MM.1S (cell line): ENCODE results near the gene FAM193B.

Experiments
- DNase-seq: peaks from one replicate; pipeline ENCODE4 v3.0.0-alpha.2; 2015
- H2AFZ ChIP-seq: fragments of 300-600 bp; sonication (generic); 2 replicates; pipeline ENCODE4 v1.6.0; 2016; ENCODE audit warnings: antibody characterized with exemption, low read length
- H3F3A ChIP-seq: fragments of 300-600 bp; sonication (generic); 2 replicates; pipeline ENCODE4 v1.6.1; 2016; ENCODE audit warnings: mild to moderate bottlenecking, antibody characterized with exemption, low read length, moderate library complexity, mixed read lengths; ENCODE audit not compliant: insufficient read depth
- H3K27ac ChIP-seq: fragments of 300-600 bp; sonication (generic); 2 replicates; pipeline ENCODE4 v1.5.1; 2016; ENCODE audit warnings: mild to moderate bottlenecking, low read length
- H3K27me3 ChIP-seq: fragments of 300-600 bp; sonication (generic); replicated peaks from 2 replicates; pipeline ENCODE4 v1.6.0; 2016; ENCODE audit warnings: low read length; ENCODE audit not compliant: insufficient read depth
- H3K36me3 ChIP-seq: fragments of 300-600 bp; sonication (generic); replicated peaks from 2 replicates; pipeline ENCODE4 v1.6.1; 2016; ENCODE audit warnings: mild to moderate bottlenecking, low read length, mixed read lengths; ENCODE audit not compliant: insufficient read depth
- H3K4me1 ChIP-seq: fragments of 300-600 bp; sonication (generic); 2 replicates; pipeline ENCODE4 v1.6.1; 2016; ENCODE audit warnings: low read length, mixed read lengths
- H3K4me2 ChIP-seq: fragments of 300-600 bp; sonication (generic); 2 replicates; pipeline ENCODE4 v1.6.0; 2016; ENCODE audit warnings: low read depth, low read length
- H3K4me3 ChIP-seq: fragments of 300-600 bp; sonication (generic); 2 replicates; pipeline ENCODE4 v1.5.1; 2016; ENCODE audit warnings: low read length, mixed read lengths
- H3K79me2 ChIP-seq: fragments of 300-600 bp; sonication (generic); 2 replicates; pipeline ENCODE4 v1.6.1; 2016; ENCODE audit warnings: mixed run types, low read length, mixed read lengths
- H3K9ac ChIP-seq: fragments of 300-600 bp; sonication (generic); 2 replicates; pipeline ENCODE4 v1.6.1; 2016; ENCODE audit warnings: low read length, mixed read lengths
- H3K9me2 ChIP-seq: fragments of 300-600 bp; sonication (generic); replicated peaks from 2 replicates; pipeline ENCODE4 v1.6.1; 2016; ENCODE audit warnings: mild to moderate bottlenecking, low read length, mixed read lengths; ENCODE audit not compliant: insufficient read depth
- H3K9me3 ChIP-seq: fragments of 300-600 bp; sonication (generic); replicated peaks from 2 replicates; pipeline ENCODE4 v1.6.1; 2016; ENCODE audit warnings: mild to moderate bottlenecking, low read length, mixed read lengths; ENCODE audit not compliant: insufficient read depth
- H4K20me1 ChIP-seq: fragments of 300-600 bp; sonication (generic); 2 replicates; pipeline ENCODE4 v1.6.1; 2016; ENCODE audit warnings: mild to moderate bottlenecking, low read length, moderate library complexity, mixed read lengths; ENCODE audit not compliant: insufficient read depth
- EZH2 ChIP-seq: fragments of 300-600 bp; sonication (generic); optimal IDR thresholded peaks from 2 replicates; pipeline ENCODE3; 2017; ENCODE audit warnings: low read depth, mild to moderate bottlenecking, antibody characterized with exemption, low read length, mixed read lengths
- EZH2phosphoT487 ChIP-seq: fragments of 300-600 bp; sonication (generic); IDR thresholded peaks from 2 replicates; pipeline ENCODE4 v1.6.1; 2018; ENCODE audit warnings: antibody characterized with exemption, low read length
- TF ChIP-seq, protein P1 (sequence below): fragments of 300-600 bp; sonication (generic); IDR thresholded peaks from 2 replicates; pipeline ENCODE4 v1.5.1; 2016; ENCODE audit warnings: antibody characterized with exemption, low read length, mixed read lengths

Gene FAM193B

DNA sequence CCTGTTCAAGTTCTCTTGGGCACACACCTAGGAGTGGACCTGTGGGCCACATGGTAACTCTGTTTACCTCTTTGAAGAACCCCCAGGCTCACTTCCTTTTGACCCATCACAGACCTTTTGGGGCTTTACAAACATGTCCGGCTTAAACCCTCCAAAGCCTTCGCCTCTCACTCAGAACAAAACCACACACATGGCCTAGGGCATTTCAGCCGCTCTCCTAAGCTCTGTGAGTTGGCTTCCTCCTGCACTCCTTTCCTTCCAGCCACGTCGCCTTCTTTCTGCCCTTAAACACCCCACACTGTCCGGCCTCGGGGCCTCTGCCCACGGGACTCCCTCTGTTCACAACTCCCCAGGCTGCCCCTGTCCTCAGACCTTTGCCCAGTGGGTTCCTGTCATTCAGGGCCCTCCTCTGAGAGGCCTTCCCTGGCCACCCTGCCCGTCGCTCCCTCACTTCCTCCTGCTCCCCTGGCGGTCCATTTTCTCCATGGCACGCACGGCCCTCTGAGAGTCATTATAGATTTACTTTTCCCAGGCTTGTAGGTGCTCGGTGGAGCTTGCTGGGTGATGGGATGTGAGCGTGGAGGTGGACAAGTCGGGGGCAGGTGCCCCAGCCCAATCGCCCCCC, 46.7 kb downstream of the FAM193B start:
- Histone ChIP-seq H3K27ac (no peak overlapping the region), H3K4me1 (peaks cover 20% of the 10 kb centered on the region), H3F3A (peaks cover 1% of the 10 kb centered on the region; the same call in 1 of the 2 replicates), H3K9ac (no peak overlapping the region), H3K36me3 (no peaks in the 10 kb centered on the region; the same call in 1 of the 2 replicates), H3K4me3 (no peak overlapping the region), H3K9me3 (no peaks in the 10 kb centered on the region), H3K27me3 (no peaks in the 10 kb centered on the region), H3K4me2 (no peak overlapping the region), H3K79me2 (no peaks in the 10 kb centered on the region), H3K9me2 (no peaks in the 10 kb centered on the region), H2AFZ (no peak overlapping the region), H4K20me1 (no peaks in the 10 kb centered on the region)
- DNase-seq: no peak
- TF ChIP-seq EZH2phosphoT487: no peak
- TF ChIP-seq, protein P1, sequence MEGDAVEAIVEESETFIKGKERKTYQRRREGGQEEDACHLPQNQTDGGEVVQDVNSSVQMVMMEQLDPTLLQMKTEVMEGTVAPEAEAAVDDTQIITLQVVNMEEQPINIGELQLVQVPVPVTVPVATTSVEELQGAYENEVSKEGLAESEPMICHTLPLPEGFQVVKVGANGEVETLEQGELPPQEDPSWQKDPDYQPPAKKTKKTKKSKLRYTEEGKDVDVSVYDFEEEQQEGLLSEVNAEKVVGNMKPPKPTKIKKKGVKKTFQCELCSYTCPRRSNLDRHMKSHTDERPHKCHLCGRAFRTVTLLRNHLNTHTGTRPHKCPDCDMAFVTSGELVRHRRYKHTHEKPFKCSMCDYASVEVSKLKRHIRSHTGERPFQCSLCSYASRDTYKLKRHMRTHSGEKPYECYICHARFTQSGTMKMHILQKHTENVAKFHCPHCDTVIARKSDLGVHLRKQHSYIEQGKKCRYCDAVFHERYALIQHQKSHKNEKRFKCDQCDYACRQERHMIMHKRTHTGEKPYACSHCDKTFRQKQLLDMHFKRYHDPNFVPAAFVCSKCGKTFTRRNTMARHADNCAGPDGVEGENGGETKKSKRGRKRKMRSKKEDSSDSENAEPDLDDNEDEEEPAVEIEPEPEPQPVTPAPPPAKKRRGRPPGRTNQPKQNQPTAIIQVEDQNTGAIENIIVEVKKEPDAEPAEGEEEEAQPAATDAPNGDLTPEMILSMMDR: no peak
- no peak for TF ChIP-seq EZH2

DNA sequence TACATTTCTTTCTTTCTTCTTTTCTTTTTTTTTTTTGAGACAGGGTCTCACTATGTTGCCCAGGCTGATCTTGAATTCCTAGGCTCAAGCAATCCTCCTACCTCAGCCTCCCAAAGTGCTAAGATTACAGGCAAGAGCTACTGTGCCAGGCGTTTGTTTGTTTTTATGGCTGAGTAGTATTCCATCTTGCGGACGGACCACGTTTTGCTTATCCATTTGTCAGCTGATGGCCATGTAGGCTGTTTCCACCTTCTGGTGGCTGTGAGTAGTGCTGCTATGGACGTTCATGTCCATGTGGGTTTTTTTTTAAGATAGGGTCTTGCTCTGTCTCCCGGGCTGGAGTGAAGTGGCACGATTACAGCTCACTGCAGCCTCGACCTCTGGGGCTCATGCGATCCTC, 47.2 kb downstream of the FAM193B start:
- Histone ChIP-seq H4K20me1 (no peaks in the 10 kb centered on the region), H3K27me3 (no peaks in the 10 kb centered on the region), H3K4me3 (no peak overlapping the region), H3K36me3 (no peaks in the 10 kb centered on the region; the same call in 1 of the 2 replicates), H3K9me3 (no peaks in the 10 kb centered on the region), H3K9me2 (no peaks in the 10 kb centered on the region), H3K9ac (no peak overlapping the region), H2AFZ (no peak overlapping the region), H3K4me2 (no peak overlapping the region), H3K4me1 (peaks cover 26% of the 10 kb centered on the region), H3K79me2 (no peaks in the 10 kb centered on the region), H3F3A (peaks cover 6% of the 10 kb centered on the region; the same call in 1 of the 2 replicates), H3K27ac (no peak overlapping the region)
- no peak for DNase-seq
- TF ChIP-seq EZH2: no peak
- TF ChIP-seq EZH2phosphoT487: no peak
- TF ChIP-seq, protein P1: peak; percentile 27; the same call in 1 of the 2 replicates

DNA sequence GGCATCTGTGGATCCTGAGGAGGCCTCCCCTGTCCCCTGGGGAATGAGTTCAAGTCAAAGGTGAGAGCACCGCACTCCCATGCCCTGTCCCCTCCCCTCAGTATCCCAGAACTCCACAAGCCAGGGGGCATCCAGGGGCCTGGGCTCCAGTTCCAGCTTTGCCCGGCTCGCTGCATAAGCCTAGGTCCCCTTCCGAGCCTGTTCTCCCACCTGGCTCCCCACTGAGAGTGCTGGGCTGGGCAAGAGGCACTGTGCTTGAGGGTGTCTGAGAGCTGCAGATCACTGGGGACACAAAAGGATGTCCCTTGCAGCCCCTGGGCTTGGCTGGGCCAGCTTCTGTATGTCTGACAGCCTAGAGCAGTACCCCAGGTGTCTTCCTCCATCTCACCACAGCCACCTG, 49.3 kb downstream of the FAM193B start:
- no peaks in the 10 kb centered on the region for H3K36me3 ChIP-seq
- no peak overlapping the region for H3K27ac ChIP-seq
- DNase-seq: no peak
- TF ChIP-seq EZH2phosphoT487: no peak
- no peak for TF ChIP-seq EZH2
- TF ChIP-seq, protein P1: no peak
- no peaks in the 10 kb centered on the region for H3K9me2 ChIP-seq
- no peak overlapping the region for H3K4me3 ChIP-seq
- H4K20me1 ChIP-seq: no peaks in the 10 kb centered on the region; the same call in 1 of the 2 replicates
- H3K27me3 ChIP-seq: no peaks in the 10 kb centered on the region
- H3K4me2 ChIP-seq: no peak overlapping the region
- H3K79me2 ChIP-seq: no peaks in the 10 kb centered on the region
- no peaks in the 10 kb centered on the region for H3K9me3 ChIP-seq
- H2AFZ ChIP-seq: no peak overlapping the region
- H3K9ac ChIP-seq: no peak overlapping the region
- H3K4me1 ChIP-seq: peaks cover 33% of the 10 kb centered on the region
- peaks cover 14% of the 10 kb centered on the region for H3F3A ChIP-seq
